Smooth muscle cell (in vitro differentiated cells): Measurements from ENCODE around the gene RHOF. TPM values are rescaled to one million over a fixed set of nuclear protein-coding genes. Genes with fewer than 3 reads are reported as not detected.

Experiments
- DNase-seq: peaks from one replicate; lab custom pipeline; 2025; ENCODE audit not compliant: unreplicated experiment; lab: John Stamatoyannopoulos, UW
- H2AFZ ChIP-seq: fragments of 200-600 bp; sonication (generic); 2 replicates; pipeline ENCODE4 v1.6.0; 2016; ENCODE audit warnings: antibody characterized with exemption, low read depth, mild to moderate bottlenecking
- H3F3A ChIP-seq: fragments of 200-600 bp; sonication (generic); 2 replicates; pipeline ENCODE4 v1.6.0; 2017; ENCODE audit warnings: antibody characterized with exemption, low read depth
- H3K27ac ChIP-seq: fragments of 200-600 bp; sonication (generic); 2 replicates; pipeline ENCODE4 v1.5.1; 2016; ENCODE audit warnings: low read depth, mild to moderate bottlenecking
- H3K27me3 ChIP-seq: fragments of 200-600 bp; sonication (generic); 2 replicates; pipeline ENCODE4 v1.6.1; 2016; ENCODE audit warnings: low read depth, mild to moderate bottlenecking
- H3K36me3 ChIP-seq: fragments of 200-600 bp; sonication (generic); 2 replicates; pipeline ENCODE4 v1.5.1; 2016; ENCODE audit warnings: low read depth
- H3K4me1 ChIP-seq: fragments of 200-600 bp; sonication (generic); 2 replicates; pipeline ENCODE4 v1.5.1; 2016; ENCODE audit warnings: low read depth
- H3K4me2 ChIP-seq: fragments of 200-600 bp; sonication (generic); 2 replicates; pipeline ENCODE4 v1.6.0; 2016; ENCODE audit warnings: mild to moderate bottlenecking
- H3K4me3 ChIP-seq: fragments of 200-600 bp; sonication (generic); 2 replicates; pipeline ENCODE4 v1.5.1; 2016; ENCODE audit warnings: mild to moderate bottlenecking
- H3K79me2 ChIP-seq: fragments of 200-600 bp; sonication (generic); 2 replicates; pipeline ENCODE4 v1.6.0; 2016; ENCODE audit warnings: low read depth, mild to moderate bottlenecking
- H3K9ac ChIP-seq: fragments of 200-600 bp; sonication (generic); 2 replicates; pipeline ENCODE4 v1.6.0; 2016; ENCODE audit warnings: low read depth
- H3K9me3 ChIP-seq: fragments of 200-600 bp; sonication (generic); replicated peaks from 2 replicates; pipeline ENCODE4 v1.5.1; 2016; ENCODE audit warnings: low read depth
- H4K20me1 ChIP-seq: fragments of 200-600 bp; sonication (generic); 2 replicates; pipeline ENCODE4 v1.6.0; 2016; ENCODE audit warnings: low read depth
- CTCF ChIP-seq: fragments of 200-600 bp; sonication (generic); IDR thresholded peaks from 2 replicates; pipeline ENCODE4 v1.5.1; 2017; ENCODE audit warnings: borderline replicate concordance, mild to moderate bottlenecking, antibody characterized with exemption; ENCODE audit not compliant: insufficient read depth, poor library complexity, severe bottlenecking
- WGBS: methylation state at CpG from one replicate; pipeline ENCODE4 v1.1.7; 2016; ENCODE audit warnings: low lambda C conversion rate; 5-methylcytosine and 5-hydroxymethylcytosine counted together
- polyA plus RNA-seq: library from polyadenylated mRNA; unstranded; fragments of >200 nt; fragmentation: Nextera tagmentation; extraction: Ambion mirVana; gene quantifications from 2 replicates; pipeline ENCODE4 v1.2.1, GENCODE V29; 2016
- total RNA-seq: library from RNA; depleted of rRNA; stranded (reverse); fragments of >200 nt; gene quantifications from 2 replicates; pipeline ENCODE4 v1.2.3, GENCODE V29; 2014

The RHOF gene
- total and polyA plus RNA-seq, 2 experiments from 2014 or later, result 15.3 to 25.9 TPM

GRCh38 chr12:121830588-121831265 is 37.2 kb upstream of the RHOF start:
- Histone ChIP-seq H4K20me1 (peaks cover 13% of the 10 kb centered on the region), H3K27me3 (no peaks in the 10 kb centered on the region), H3K27ac (no peak overlapping the region), H3K4me3 (no peak overlapping the region), H3K4me1 (no peaks in the 10 kb centered on the region), H3K36me3 (no peaks in the 10 kb centered on the region), H3F3A (no peaks in the 10 kb centered on the region), H3K9me3 (no peaks in the 10 kb centered on the region), H3K79me2 (no peaks in the 10 kb centered on the region), H3K4me2 (no peak overlapping the region), H3K9ac (no peak overlapping the region), H2AFZ (no peak overlapping the region)
- no peak for TF ChIP-seq CTCF
- 99% methylated on average over 29 of the region's 29 CpGs for WGBS
- DNase-seq, result no peak

- H3F3A ChIP-seq, result no peaks in the 10 kb centered on the region
- no peak overlapping the region for H3K4me2 ChIP-seq
- no peaks in the 10 kb centered on the region for H3K9me3 ChIP-seq
- TF ChIP-seq CTCF, result no peak
- no peak overlapping the region for H3K27ac ChIP-seq
- no peak for DNase-seq
- no peaks in the 10 kb centered on the region for H3K79me2 ChIP-seq
- H2AFZ ChIP-seq, result no peak overlapping the region
- WGBS, result 100% methylated on average over 10 of the region's 23 CpGs
- H3K4me1 ChIP-seq, result no peaks in the 10 kb centered on the region
- peaks cover 13% of the 10 kb centered on the region for H4K20me1 ChIP-seq
- no peaks in the 10 kb centered on the region for H3K27me3 ChIP-seq
- no peaks in the 10 kb centered on the region for H3K36me3 ChIP-seq
- no peak overlapping the region for H3K4me3 ChIP-seq
- H3K9ac ChIP-seq, result no peak overlapping the region
These were observed 36.6 kb upstream of the RHOF start for GRCh38 chr12:121830134-121830533.

- WGBS, result 98% methylated on average over 7 of the region's 7 CpGs
- Histone ChIP-seq H3K4me2 (no peak overlapping the region), H2AFZ (no peak overlapping the region), H4K20me1 (peaks cover 13% of the 10 kb centered on the region), H3K9me3 (no peaks in the 10 kb centered on the region), H3K4me1 (no peaks in the 10 kb centered on the region), H3K79me2 (no peaks in the 10 kb centered on the region), H3K27ac (no peak overlapping the region), H3K36me3 (no peaks in the 10 kb centered on the region), H3K4me3 (no peak overlapping the region), H3K27me3 (no peaks in the 10 kb centered on the region), H3F3A (no peaks in the 10 kb centered on the region), H3K9ac (no peak overlapping the region)
- no peak for DNase-seq
- no peak for TF ChIP-seq CTCF
These were observed 35.9 kb upstream of the RHOF start for GRCh38 chr12:121829250-121829918.
